GM23338 (cell line): Measurements from ENCODE around the gene FAM168B. TPM values are rescaled to one million over a fixed set of nuclear protein-coding genes. Genes with fewer than 3 reads are reported as not detected.

Source experiments
- ATAC-seq: fragments of 200-7000 bp; cut with Tn5 transposase; 3 replicates; pipeline ENCODE4 v1.9.1; 2020
- DNase-seq: peaks from one replicate; pipeline ENCODE4 v3.0.0-alpha.2; 2015; ENCODE audit warnings: low spot score
- H2AFZ ChIP-seq: fragments of 200-600 bp; sonication (generic); 2 replicates; pipeline ENCODE4 v1.8.0; 2016; ENCODE audit warnings: antibody characterized with exemption, mild to moderate bottlenecking, moderate library complexity
- H3F3A ChIP-seq: fragments of 200-600 bp; sonication (generic); replicated peaks from 2 replicates; pipeline ENCODE4 v1.8.0; 2017; ENCODE audit warnings: antibody characterized with exemption, mixed run types, low read depth
- H3K27ac ChIP-seq: fragments of 200-600 bp; sonication (generic); 2 replicates; pipeline ENCODE4 v1.6.1; 2016; ENCODE audit warnings: low read depth
- H3K27me3 ChIP-seq: fragments of 200-600 bp; sonication (generic); 2 replicates; pipeline ENCODE4 v1.8.0; 2016; ENCODE audit warnings: mild to moderate bottlenecking, mixed run types, moderate library complexity; ENCODE audit not compliant: insufficient read depth
- H3K36me3 ChIP-seq: fragments of 200-600 bp; sonication (generic); 2 replicates; pipeline ENCODE4 v1.8.0; 2016; ENCODE audit warnings: mild to moderate bottlenecking; ENCODE audit not compliant: insufficient read depth
- H3K4me1 ChIP-seq: fragments of 200-600 bp; sonication (generic); 2 replicates; pipeline ENCODE4 v1.8.0; 2016; ENCODE audit warnings: mild to moderate bottlenecking, moderate library complexity; ENCODE audit not compliant: insufficient read depth
- H3K4me2 ChIP-seq: fragments of 200-600 bp; sonication (generic); 2 replicates; pipeline ENCODE4 v1.7.1; 2017; ENCODE audit warnings: mixed run types
- H3K4me3 ChIP-seq: fragments of 200-600 bp; sonication (generic); 2 replicates; pipeline ENCODE4 v1.6.1; 2016; ENCODE audit warnings: mixed run types
- H3K79me2 ChIP-seq: fragments of 200-600 bp; sonication (generic); replicated peaks from 2 replicates; pipeline ENCODE4 v1.8.0; 2017; ENCODE audit warnings: mild to moderate bottlenecking; ENCODE audit not compliant: insufficient read depth
- H3K9me2 ChIP-seq: fragments of 200-600 bp; sonication (generic); 2 replicates; pipeline ENCODE4 v1.8.0; 2017; ENCODE audit not compliant: insufficient read depth
- H4K20me1 ChIP-seq: fragments of 200-600 bp; sonication (generic); replicated peaks from 2 replicates; pipeline ENCODE4 v1.8.0; 2017; ENCODE audit warnings: mild to moderate bottlenecking; ENCODE audit not compliant: insufficient read depth
- H3K27ac Mint-ChIP-seq: 2 replicates; pipeline ENCODE4 v1.8.0; 2020; ENCODE audit warnings: inconsistent platforms, mild to moderate bottlenecking, moderate library complexity, mixed read lengths
- H3K27me3 Mint-ChIP-seq: 3 replicates; pipeline ENCODE4 v1.8.0; 2022; ENCODE audit warnings: low read depth, mild to moderate bottlenecking, moderate library complexity, mixed read lengths, inconsistent platforms; ENCODE audit not compliant: insufficient read depth, poor library complexity
- H3K36me3 Mint-ChIP-seq: 3 replicates; pipeline ENCODE4 v1.8.0; 2021; ENCODE audit warnings: low read depth, mild to moderate bottlenecking, inconsistent platforms, moderate library complexity, mixed read lengths
- H3K4me1 Mint-ChIP-seq: 3 replicates; pipeline ENCODE4 v1.8.0; 2020; ENCODE audit warnings: mild to moderate bottlenecking, inconsistent platforms, mixed read lengths
- H3K4me3 Mint-ChIP-seq: 3 replicates; pipeline ENCODE4 v1.8.0; 2021; ENCODE audit warnings: moderate library complexity, mild to moderate bottlenecking, inconsistent platforms, mixed read lengths
- H3K9me3 Mint-ChIP-seq: 3 replicates; pipeline ENCODE4 v1.8.0; 2020; ENCODE audit warnings: moderate library complexity, mild to moderate bottlenecking, inconsistent platforms, mixed read lengths
- CREB1 ChIP-seq: fragments of 250-450 bp; sonication (Bioruptor Pico); IDR thresholded peaks from 2 replicates; pipeline ENCODE4 v1.5.0; 2020; ENCODE audit warnings: low read depth, mild to moderate bottlenecking, moderate library complexity
- CTCF ChIP-seq, 2 experiments: fragments of 200-600 bp in 1 of 2; sonication (generic) in 1 of 2; conservative IDR thresholded peaks; 2 replicates each; pipeline versions ENCODE4 v1.5.1 to v1.6.1; 2016 to 2017; ENCODE audit warnings: antibody characterized with exemption in 2 of 2, low read depth in 2 of 2, mild to moderate bottlenecking in 2 of 2, moderate library complexity in 1 of 2
- ETS1 ChIP-seq: IDR thresholded peaks from 2 replicates; pipeline ENCODE4 v1.6.1; 2016; ENCODE audit warnings: antibody characterized with exemption
- EZH2 ChIP-seq: fragments of 200-600 bp; sonication (generic); IDR thresholded peaks from one replicate; pipeline ENCODE4 v1.8.0; 2017; ENCODE audit warnings: antibody characterized with exemption, mild to moderate bottlenecking, low read depth; ENCODE audit not compliant: unreplicated experiment
- EZH2phosphoT487 ChIP-seq: fragments of 200-600 bp; sonication (generic); IDR thresholded peaks from one replicate; pipeline ENCODE4 v1.8.1; 2018; ENCODE audit warnings: antibody characterized with exemption; ENCODE audit not compliant: unreplicated experiment
- JUNB ChIP-seq: IDR thresholded peaks from one replicate; pipeline ENCODE4 v1.6.1; 2016; ENCODE audit warnings: antibody characterized with exemption; ENCODE audit not compliant: unreplicated experiment
- NANOG ChIP-seq: IDR thresholded peaks from 2 replicates; pipeline ENCODE4 v1.6.1; 2016; ENCODE audit warnings: antibody characterized with exemption, borderline replicate concordance
- POLR2AphosphoS5 ChIP-seq: IDR thresholded peaks from 2 replicates; pipeline ENCODE4 v1.6.1; 2016; ENCODE audit warnings: antibody characterized with exemption, low read depth
- REST ChIP-seq: IDR thresholded peaks from one replicate; pipeline ENCODE4 v1.6.1; 2018; ENCODE audit warnings: antibody characterized with exemption; ENCODE audit not compliant: unreplicated experiment
- STAT1 ChIP-seq: IDR thresholded peaks from one replicate; pipeline ENCODE4 v1.6.1; 2016; ENCODE audit warnings: antibody characterized with exemption; ENCODE audit not compliant: unreplicated experiment
- ZNF114 ChIP-seq: fragments of 250-450 bp; sonication (Bioruptor Pico); IDR thresholded peaks from 2 replicates; pipeline ENCODE4 v1.5.0; 2020; ENCODE audit warnings: mild to moderate bottlenecking, moderate library complexity
- ZNF331 ChIP-seq: fragments of 250-450 bp; sonication (Bioruptor Pico); IDR thresholded peaks from 2 replicates; pipeline ENCODE4 v1.5.0; 2020; ENCODE audit warnings: low read depth, mild to moderate bottlenecking, moderate library complexity
- ZNF462 ChIP-seq: fragments of 250-450 bp; sonication (Bioruptor Pico); IDR thresholded peaks from 2 replicates; pipeline ENCODE4 v1.5.0; 2020; ENCODE audit warnings: mild to moderate bottlenecking, moderate library complexity
- polyA plus RNA-seq: library from polyadenylated mRNA; unstranded; fragments of >200 nt; fragmentation: Nextera tagmentation; extraction: Ambion mirVana; gene quantifications from 2 replicates; pipeline ENCODE4 v1.2.1, GENCODE V29; 2016
- total RNA-seq: library from RNA; depleted of rRNA; stranded (reverse); fragments of >200 nt; shearing (Covaris generic); gene quantifications from 2 replicates; pipeline ENCODE4 v1.2.3, GENCODE V29; 2014

The FAM168B gene
- total and polyA plus RNA-seq, 2 experiments from 2014 or later: 18.8 to 76.8 TPM

- H3K4me3 Mint-ChIP-seq: no peak overlapping the region
- no peak overlapping the region for H3K4me3 ChIP-seq
- no peaks in the 10 kb centered on the region for H3K36me3 ChIP-seq
- ATAC-seq (no peak), DNase-seq (no peak)
- H3K79me2 ChIP-seq: no peaks in the 10 kb centered on the region
- H4K20me1 ChIP-seq: no peaks in the 10 kb centered on the region
- H3K4me1 ChIP-seq: no peaks in the 10 kb centered on the region; the same call in 1 of the 2 replicates
- no peaks in the 10 kb centered on the region for H3K9me2 ChIP-seq
- peaks cover 30% of the 10 kb centered on the region for H3K27me3 Mint-ChIP-seq
- H3F3A ChIP-seq: no peaks in the 10 kb centered on the region
- no peak overlapping the region for H3K27ac ChIP-seq
- H2AFZ ChIP-seq: no peak overlapping the region
- H3K27me3 ChIP-seq: peaks cover 13% of the 10 kb centered on the region
- H3K36me3 Mint-ChIP-seq: no peaks in the 10 kb centered on the region; the same call in 2 of the 3 replicates
- H3K9me3 Mint-ChIP-seq: no peaks in the 10 kb centered on the region; the same call in 2 of the 3 replicates
- TF ChIP-seq NANOG (no peak), ZNF462 (CRISPR knock-in tag) (no peak), ETS1 (no peak), EZH2phosphoT487 (no peak), STAT1 (no peak), EZH2 (no peak), CTCF (conservative IDR thresholded peaks at IDR 0.05; ENCODE audit: low read depth in 2 of 2) (no peak), CREB1 (no peak), POLR2AphosphoS5 (no peak), ZNF331 (no peak), REST (no peak), JUNB (no peak), ZNF114 (no peak)
- no peak overlapping the region for H3K27ac Mint-ChIP-seq
- no peak overlapping the region for H3K4me2 ChIP-seq
- peaks cover 9% of the 10 kb centered on the region; the same call in 2 of the 3 replicates for H3K4me1 Mint-ChIP-seq
These were observed 53.7 kb downstream of the FAM168B start for GRCh38 chr2:131039535-131039907.
